ENCODE data around the gene NUFIP2.
"Not testable (repeated sequence)": the region's sequence is repeated elsewhere in the genome, so short reads cannot be mapped to it uniquely, and the experiment has no call there.

The NUFIP2 gene, protein sequence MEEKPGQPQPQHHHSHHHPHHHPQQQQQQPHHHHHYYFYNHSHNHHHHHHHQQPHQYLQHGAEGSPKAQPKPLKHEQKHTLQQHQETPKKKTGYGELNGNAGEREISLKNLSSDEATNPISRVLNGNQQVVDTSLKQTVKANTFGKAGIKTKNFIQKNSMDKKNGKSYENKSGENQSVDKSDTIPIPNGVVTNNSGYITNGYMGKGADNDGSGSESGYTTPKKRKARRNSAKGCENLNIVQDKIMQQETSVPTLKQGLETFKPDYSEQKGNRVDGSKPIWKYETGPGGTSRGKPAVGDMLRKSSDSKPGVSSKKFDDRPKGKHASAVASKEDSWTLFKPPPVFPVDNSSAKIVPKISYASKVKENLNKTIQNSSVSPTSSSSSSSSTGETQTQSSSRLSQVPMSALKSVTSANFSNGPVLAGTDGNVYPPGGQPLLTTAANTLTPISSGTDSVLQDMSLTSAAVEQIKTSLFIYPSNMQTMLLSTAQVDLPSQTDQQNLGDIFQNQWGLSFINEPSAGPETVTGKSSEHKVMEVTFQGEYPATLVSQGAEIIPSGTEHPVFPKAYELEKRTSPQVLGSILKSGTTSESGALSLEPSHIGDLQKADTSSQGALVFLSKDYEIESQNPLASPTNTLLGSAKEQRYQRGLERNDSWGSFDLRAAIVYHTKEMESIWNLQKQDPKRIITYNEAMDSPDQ

DNA sequence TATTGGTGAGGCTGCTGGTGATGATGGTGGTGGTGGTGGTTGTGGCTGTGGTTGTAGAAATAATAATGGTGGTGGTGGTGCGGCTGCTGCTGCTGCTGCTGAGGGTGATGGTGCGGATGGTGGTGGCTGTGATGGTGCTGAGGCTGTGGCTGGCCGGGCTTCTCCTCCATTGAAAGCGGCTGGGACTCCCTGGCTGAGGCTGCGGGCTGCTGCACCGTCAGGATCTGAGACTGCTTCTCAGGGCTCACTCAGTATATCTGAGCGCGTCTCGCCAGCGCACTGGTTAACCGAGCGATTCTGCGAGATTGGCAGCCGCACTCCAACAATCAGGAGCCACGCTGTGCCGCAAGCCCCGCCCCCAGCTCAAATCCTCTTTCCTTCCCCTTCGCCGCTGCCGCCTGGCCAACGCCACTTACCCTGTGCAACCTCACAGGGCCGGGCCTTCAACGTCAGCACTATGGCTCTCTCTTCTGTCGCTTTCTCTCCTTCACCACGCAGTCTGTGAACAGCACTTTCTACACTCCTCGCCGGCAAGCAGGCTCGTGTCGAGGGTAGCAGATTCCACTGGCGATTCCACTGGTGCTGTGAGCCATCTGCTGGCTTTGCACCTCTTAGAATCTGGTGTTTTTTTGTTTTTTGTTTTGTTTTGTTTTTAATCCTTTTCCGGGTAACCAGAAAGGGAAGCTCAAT is at the start of gene NUFIP2:
Gene NUFIP2 (minus strand): TSS at position 259 of the 690 bp plus-strand sequence. CDS start 89 bp downstream, at position 170.
- peak within 1 kb of the TSS; percentile 98 for H3K27ac ChIP-seq
- peak; percentile 97 for DNase-seq (ENCODE audit: low spot score)
- TF ChIP-seq, protein P1, sequence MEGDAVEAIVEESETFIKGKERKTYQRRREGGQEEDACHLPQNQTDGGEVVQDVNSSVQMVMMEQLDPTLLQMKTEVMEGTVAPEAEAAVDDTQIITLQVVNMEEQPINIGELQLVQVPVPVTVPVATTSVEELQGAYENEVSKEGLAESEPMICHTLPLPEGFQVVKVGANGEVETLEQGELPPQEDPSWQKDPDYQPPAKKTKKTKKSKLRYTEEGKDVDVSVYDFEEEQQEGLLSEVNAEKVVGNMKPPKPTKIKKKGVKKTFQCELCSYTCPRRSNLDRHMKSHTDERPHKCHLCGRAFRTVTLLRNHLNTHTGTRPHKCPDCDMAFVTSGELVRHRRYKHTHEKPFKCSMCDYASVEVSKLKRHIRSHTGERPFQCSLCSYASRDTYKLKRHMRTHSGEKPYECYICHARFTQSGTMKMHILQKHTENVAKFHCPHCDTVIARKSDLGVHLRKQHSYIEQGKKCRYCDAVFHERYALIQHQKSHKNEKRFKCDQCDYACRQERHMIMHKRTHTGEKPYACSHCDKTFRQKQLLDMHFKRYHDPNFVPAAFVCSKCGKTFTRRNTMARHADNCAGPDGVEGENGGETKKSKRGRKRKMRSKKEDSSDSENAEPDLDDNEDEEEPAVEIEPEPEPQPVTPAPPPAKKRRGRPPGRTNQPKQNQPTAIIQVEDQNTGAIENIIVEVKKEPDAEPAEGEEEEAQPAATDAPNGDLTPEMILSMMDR (conservative IDR thresholded peaks at IDR 0.05; ENCODE audit: low read depth) = no peak
- ChIA-PET CTCF (interaction anchor here (0.6 to 0.9 kb wide), 3 partner anchors 145 to 248 kb away, joined by 3 read pairs; no protein-coding TSS in a partner anchor), POLR2A (ENCODE audit: low non-redundant PET) (interaction anchor here (0.6 to 1.3 kb wide), 4 partner anchors 10 to 152 kb away, joined by 3 to 16 read pairs (median 4); no protein-coding TSS in a partner anchor)

DNA sequence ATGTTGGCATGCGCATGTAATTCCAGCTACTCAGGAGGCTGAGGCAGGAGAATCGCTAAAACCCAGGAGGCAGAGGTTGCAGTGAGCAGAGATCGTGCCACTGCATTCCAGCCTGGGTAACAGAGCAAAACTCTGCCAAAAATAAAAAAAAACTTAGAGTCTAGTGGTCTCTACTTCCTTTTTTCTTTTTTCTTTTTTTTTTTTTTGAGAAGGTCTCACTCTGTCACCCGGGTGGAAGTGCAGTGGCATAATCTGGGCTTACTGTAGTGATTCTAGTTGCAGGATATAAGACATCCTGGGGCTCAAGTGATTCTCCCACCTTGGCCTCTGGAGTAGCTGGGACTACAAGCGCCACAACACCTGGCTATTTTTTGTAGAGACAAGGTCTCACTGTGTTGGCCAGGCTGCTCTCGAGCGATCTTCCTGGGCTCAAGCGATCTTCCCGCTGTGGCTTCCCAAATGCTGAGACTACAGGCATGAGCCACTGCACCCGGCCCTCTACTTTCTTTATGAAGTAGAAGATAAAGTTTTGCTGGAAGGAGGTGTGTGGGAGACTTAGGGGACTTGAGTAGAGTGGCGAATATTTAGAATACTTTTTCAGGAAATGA is 48.3 kb upstream of the NUFIP2 start:
- H3K27ac ChIP-seq = no peak overlapping the region
- ChIA-PET POLR2A (ENCODE audit: low non-redundant PET) (no interaction called here), CTCF (no interaction called here)
- TF ChIP-seq, protein P1 (conservative IDR thresholded peaks at IDR 0.05; ENCODE audit: low read depth) = no peak
- DNase-seq (ENCODE audit: low spot score) = no peak

DNA sequence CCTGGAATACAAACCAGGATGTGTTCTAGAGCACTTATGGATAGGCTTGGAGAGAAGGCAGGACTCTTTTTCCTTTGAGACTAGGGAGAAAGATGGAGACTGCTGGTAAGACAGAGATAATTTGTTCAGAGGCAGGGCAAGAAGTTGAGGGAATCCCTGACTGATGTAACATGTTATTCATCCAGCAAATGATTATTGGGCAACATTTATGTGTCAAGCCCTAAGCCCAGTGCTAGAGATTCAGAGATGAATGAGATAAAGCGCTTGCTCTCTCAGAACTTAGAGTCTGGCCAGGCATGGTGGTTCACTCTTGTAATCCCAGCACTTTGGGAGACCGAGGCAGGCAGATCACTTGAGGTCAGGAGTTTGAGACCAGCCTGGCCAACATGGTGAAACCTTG is 47.8 kb upstream of the NUFIP2 start:
- peak; percentile 5 for DNase-seq (ENCODE audit: low spot score)

DNA sequence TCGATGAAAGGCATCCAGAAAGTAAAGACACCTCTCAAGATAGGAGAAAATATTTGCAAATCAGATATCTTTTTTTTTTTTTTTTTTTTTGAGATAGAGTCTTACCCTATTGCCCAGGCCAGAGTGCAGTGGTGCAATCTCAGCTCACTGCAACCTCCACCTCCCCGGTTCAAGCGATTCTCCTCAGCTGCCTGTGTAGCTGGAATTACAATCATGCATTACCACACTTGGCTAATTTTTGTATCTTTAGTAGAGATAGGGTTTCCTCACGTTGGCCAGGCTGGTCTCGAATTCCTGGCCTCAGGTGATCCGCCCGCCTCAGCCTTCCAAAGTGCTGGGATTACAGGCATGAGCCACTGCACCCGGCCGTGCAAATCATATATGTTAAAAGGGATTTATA is 45.1 kb upstream of the NUFIP2 start:
- POLR2A ChIA-PET (ENCODE audit: low non-redundant PET); DNase-seq (ENCODE audit: low spot score); CTCF ChIA-PET; H3K27ac ChIP-seq: not testable (repeated sequence)

More for the DNA sequence above, 47.8 kb upstream of the NUFIP2 start:
- TF ChIP-seq, protein P1 (conservative IDR thresholded peaks at IDR 0.05; ENCODE audit: low read depth) = no peak
- CTCF ChIA-PET = no interaction called here
- POLR2A ChIA-PET (ENCODE audit: low non-redundant PET) = no interaction called here
- no peak overlapping the region for H3K27ac ChIP-seq

DNA sequence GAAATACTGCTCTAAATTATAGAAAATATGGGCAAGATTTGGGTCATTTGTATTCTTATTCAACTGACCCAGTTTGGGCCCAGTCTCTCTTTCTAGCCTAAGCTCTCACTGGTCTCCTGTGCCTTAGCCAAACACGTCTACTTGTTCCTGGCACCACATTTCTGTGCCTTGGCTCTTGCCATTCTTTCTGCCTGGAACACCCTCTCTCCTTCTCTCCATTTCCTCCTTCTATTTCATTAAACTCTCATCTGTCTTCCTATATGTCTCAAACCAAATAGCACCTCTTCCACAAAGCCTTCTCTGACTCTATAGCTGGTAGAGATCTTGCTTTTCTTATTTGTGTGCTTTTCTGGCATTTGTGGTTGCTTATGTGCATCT is 37.7 kb upstream of the NUFIP2 start:
- ChIA-PET POLR2A (ENCODE audit: low non-redundant PET) (no interaction called here), CTCF (interaction anchor here (0.6 kb wide), 2 partner anchors 189 to 205 kb away, joined by 3 to 4 read pairs; no protein-coding TSS in a partner anchor)
- TF ChIP-seq, protein P1 (conservative IDR thresholded peaks at IDR 0.05; ENCODE audit: low read depth) = no peak
- DNase-seq (ENCODE audit: low spot score) = no peak
- no peak overlapping the region for H3K27ac ChIP-seq

DNA sequence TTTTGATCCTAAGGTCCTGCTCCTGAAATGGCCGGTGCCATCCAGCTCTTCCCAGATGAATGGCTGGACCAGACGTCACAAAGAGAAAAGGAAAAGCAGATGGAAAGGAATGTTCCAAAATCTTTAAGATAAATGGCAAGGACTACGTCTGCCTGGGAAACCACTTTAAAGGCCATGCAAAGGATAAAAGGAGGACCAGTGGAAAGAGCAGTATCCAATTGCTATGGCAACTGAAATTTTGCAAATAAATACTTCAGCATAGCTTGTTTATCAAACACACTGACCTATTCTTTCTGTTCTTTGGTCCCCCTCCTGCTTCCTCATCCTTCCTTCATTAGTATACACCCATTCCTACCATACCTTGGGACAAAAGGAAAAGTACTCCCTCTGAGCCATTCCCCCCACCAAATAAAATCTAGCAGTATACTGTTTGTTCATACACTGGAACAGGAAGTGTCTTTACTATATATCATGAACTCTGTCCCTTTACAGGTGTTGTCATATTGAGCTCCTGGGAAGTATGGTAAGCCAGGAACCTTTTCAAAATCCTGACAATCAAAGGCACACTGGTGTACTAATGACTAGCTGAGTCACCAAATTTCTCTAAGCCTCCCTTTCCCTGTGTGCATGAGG is 37.2 kb upstream of the NUFIP2 start:
- H3K27ac ChIP-seq = no peak overlapping the region
- ChIA-PET CTCF (interaction anchor here (0.6 kb wide), 1 partner anchor 188 kb away, joined by 3 read pairs; no protein-coding TSS in a partner anchor), POLR2A (ENCODE audit: low non-redundant PET) (no interaction called here)
- no peak for DNase-seq (ENCODE audit: low spot score)
- TF ChIP-seq, protein P1 (conservative IDR thresholded peaks at IDR 0.05; ENCODE audit: low read depth) = no peak

Measured in RWPE1 (cell line).